Measurements from ENCODE around the gene CRYZL1. TPM values are rescaled to one million over a fixed set of nuclear protein-coding genes. Genes with fewer than 3 reads are reported as not detected.
"Not testable (repeated sequence)": the region's sequence is repeated elsewhere in the genome, so short reads cannot be mapped to it uniquely, and the experiment has no call there.

Gene CRYZL1
- total and polyA plus RNA-seq, 2 of the 8 experiments (the other 6 are each of a cell fraction or from before 2014, with no cell fraction given): 15.6 to 15.8 TPM

DNA sequence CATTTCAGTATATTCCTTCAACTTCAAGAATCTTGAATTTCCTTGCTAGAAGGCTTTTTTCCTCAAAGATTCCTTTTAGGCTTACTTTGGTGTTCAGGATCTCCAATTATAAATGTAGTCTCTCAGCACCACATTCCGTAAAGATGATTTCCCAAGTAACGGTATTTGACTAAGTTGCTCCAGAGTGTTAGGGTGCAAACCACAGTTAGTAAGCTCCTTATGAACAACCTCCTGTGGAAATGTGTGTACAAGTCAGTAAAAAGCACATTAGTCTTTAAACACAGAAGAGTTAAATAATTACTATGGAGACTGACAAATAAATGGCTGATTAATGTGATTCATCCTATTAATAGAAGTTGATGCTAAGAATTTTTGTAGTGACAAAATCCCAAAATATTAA is 63.3 kb downstream of the CRYZL1 start (continued):
- TF ChIP-seq CBX5 (IDR thresholded peaks at IDR 0.05; ENCODE audit: low read depth, low read length): no peak
- no peak for TF ChIP-seq SIRT6 (IDR thresholded peaks at IDR 0.05; ENCODE audit: low read length)

DNA sequence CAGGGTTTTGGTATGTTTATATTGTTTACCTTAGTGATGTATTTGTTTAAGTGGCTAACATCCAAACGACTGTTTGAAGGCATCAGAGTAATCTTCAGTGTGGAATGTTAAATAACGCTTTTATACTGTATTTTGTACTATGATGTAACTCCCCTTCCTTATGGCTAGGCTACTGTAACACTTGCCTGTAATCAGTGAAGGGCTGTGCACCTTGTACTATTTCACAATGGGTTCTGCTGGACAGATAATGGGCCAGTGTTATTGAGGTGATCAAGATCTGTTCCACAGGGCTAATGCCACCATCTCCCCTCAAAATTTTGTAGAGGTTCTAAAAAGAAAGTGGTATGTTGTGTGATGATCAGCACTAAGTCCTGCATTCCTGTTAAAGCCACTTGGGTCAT is 64.8 kb downstream of the CRYZL1 start:
- H3K18ac ChIP-seq (ENCODE audit: extremely low read depth, low read length): not testable (repeated sequence)

More for the DNA sequence above, 64.8 kb downstream of the CRYZL1 start:
- H3K56ac ChIP-seq (replicated peaks; ENCODE audit: insufficient read length, low read depth, low read length); H2AK5ac ChIP-seq (ENCODE audit: low read depth, low read length); H2BK20ac ChIP-seq (ENCODE audit: low read length); H3K27me3 ChIP-seq (replicated peaks in 1 of 4; ENCODE audit: control insufficient read depth in 3 of 4, extremely low read depth in 1 of 4, insufficient read depth in 3 of 4, low read length in 3 of 4); H2BK12ac ChIP-seq (ENCODE audit: low read depth, low read length); H3K9me3 ChIP-seq (ENCODE audit: insufficient read depth in 2 of 2, low read depth in 1 of 2, low read length in 1 of 2); H4K20me1 ChIP-seq (replicated peaks in 1 of 2; ENCODE audit: control insufficient read depth in 1 of 2, insufficient read depth in 2 of 2, low read length in 2 of 2); H3K4me2 ChIP-seq (ENCODE audit: insufficient read depth in 1 of 2, low read depth in 2 of 2, low read length in 2 of 2); H2AFZ ChIP-seq (ENCODE audit: low read length); H3K79me1 ChIP-seq (ENCODE audit: low read depth, low read length); H3K23ac ChIP-seq (ENCODE audit: insufficient read length); CTCF ChIA-PET (ENCODE audit: partially characterized antibody); H2BK15ac ChIP-seq (ENCODE audit: low read length); H3K4ac ChIP-seq (replicated peaks; ENCODE audit: insufficient read length, low read depth, low read length); H3K4me3 ChIP-seq (ENCODE audit: extremely low read depth in 1 of 4, insufficient read depth in 2 of 4, low read depth in 3 of 4, low read length in 4 of 4); H4K5ac ChIP-seq (ENCODE audit: insufficient read length, low read depth, low read length); H3K23me2 ChIP-seq (ENCODE audit: low read depth, low read length); H2BK5ac ChIP-seq (ENCODE audit: low read depth, low read length); H4K91ac ChIP-seq (replicated peaks; ENCODE audit: insufficient read length, low read length); H3K79me2 ChIP-seq (ENCODE audit: control insufficient read depth in 1 of 2, insufficient read depth in 2 of 2, low read length in 2 of 2); H3K4me1 ChIP-seq (replicated peaks in 1 of 4; ENCODE audit: control insufficient read depth in 3 of 4, insufficient read depth in 4 of 4, low read length in 3 of 4); H3K9ac ChIP-seq (replicated peaks in 1 of 4; ENCODE audit: extremely low read depth in 1 of 4, low read depth in 3 of 4, low read length in 3 of 4); H4K8ac ChIP-seq (ENCODE audit: extremely low read depth, insufficient read depth, low read length); H3K14ac ChIP-seq (ENCODE audit: insufficient read length); DNase-seq (ENCODE audit: low read depth in 1 of 2, low spot score in 2 of 2); H2BK120ac ChIP-seq (replicated peaks; ENCODE audit: low read depth, low read length); H3K27ac ChIP-seq (ENCODE audit: low read depth, low read length): not testable (repeated sequence)
- H3K36me3 ChIP-seq (ENCODE audit: control insufficient read depth in 2 of 4, insufficient read depth in 4 of 4, low read length in 3 of 4): peaks cover 11 to 76% (median 39%) of the 10 kb centered on the region in 4 experiments; a peak in 7 of 8 replicates
- POLR2A ChIA-PET (ENCODE audit: partially characterized antibody): interaction anchor here (1.1 kb wide), 2 partner anchors 25 to 33 kb away, joined by 3 to 4 read pairs; partner anchors contain the start of gene SON
- FAIRE-seq: peak; percentile 55
- WGBS, 2 experiments (ENCODE audit: extremely low coverage in 1 of 2, insufficient coverage in 1 of 2, insufficient read length in 1 of 2, insufficient replicate concordance in 2 of 2, low coverage in 1 of 2, low lambda C conversion rate in 2 of 2, missing lambda C conversion rate in 1 of 2): 82% methylated on average over 2 of the region's 2 CpGs; no CpG with 5 or more reads in 1 of the 2 experiments

Measured in H1 (cell line).